IMR-90 (cell line): ENCODE measurements around the gene INPP5F. TPM values are rescaled to one million over a fixed set of nuclear protein-coding genes. Genes with fewer than 3 reads are reported as not detected.

Experiments used
- ATAC-seq: fragments of 200-7000 bp; cut with Tn5 transposase; 2 replicates; pipeline ENCODE4 v1.9.1; 2020; ENCODE audit warnings: low read depth, mild to moderate bottlenecking, moderate library complexity
- BruUV-seq: library from RNA; stranded (reverse); fragments of 400-500 nt; replicated peaks from 2 replicates; lab custom pipeline; 2021; lab: Mats Ljungman, UMichigan
- CTCF ChIA-PET: fragments of 300-600 bp; formaldehyde crosslinking; extraction: SDS; loops from one replicate; lab custom pipeline; 2021; ENCODE audit warnings: antibody characterized with exemption; lab: Yijun Ruan, JAX
- POLR2A ChIA-PET: fragments of 300-600 bp; sonication (Branson Sonifier 250); formaldehyde crosslinking; loops from one replicate; lab custom pipeline; 2022; ENCODE audit warnings: antibody characterized with exemption; ENCODE audit not compliant: unreplicated experiment; lab: Charles Lee
- DNase-seq: peaks from one replicate; pipeline ENCODE4 v3.0.0; 2013
- H2AFZ ChIP-seq: replicated peaks from 2 replicates; pipeline ENCODE3; 2013; ENCODE audit warnings: low read length, mild to moderate bottlenecking; ENCODE audit not compliant: poor library complexity
- H2AK5ac ChIP-seq: 2 replicates; pipeline ENCODE4 v1.6.1; 2013; ENCODE audit warnings: low read depth, low read length, inconsistent platforms
- H2AK9ac ChIP-seq: replicated peaks from 2 replicates; pipeline ENCODE3; 2013; ENCODE audit warnings: mild to moderate bottlenecking, low read depth, low read length, moderate library complexity; ENCODE audit not compliant: poor library complexity
- H2BK120ac ChIP-seq: 2 replicates; pipeline ENCODE4 v1.6.1; 2013; ENCODE audit warnings: low read depth, low read length, inconsistent platforms
- H2BK15ac ChIP-seq: 3 replicates; pipeline ENCODE4 v1.6.1; 2013; ENCODE audit warnings: low read depth, low read length, inconsistent platforms
- H2BK20ac ChIP-seq: 2 replicates; pipeline ENCODE4 v1.6.1; 2013; ENCODE audit warnings: low read depth, mild to moderate bottlenecking, inconsistent platforms, low read length, moderate library complexity
- H2BK5ac ChIP-seq: 2 replicates; pipeline ENCODE4 v1.6.1; 2013; ENCODE audit warnings: mild to moderate bottlenecking, low read depth, low read length, inconsistent platforms; ENCODE audit not compliant: poor library complexity, severe bottlenecking
- H3K14ac ChIP-seq: replicated peaks from 2 replicates; pipeline ENCODE4 v1.6.1; 2013; ENCODE audit warnings: low read depth, low read length, inconsistent platforms
- H3K18ac ChIP-seq: 2 replicates; pipeline ENCODE4 v1.6.1; 2013; ENCODE audit warnings: low read depth, low read length, control low read depth
- H3K23ac ChIP-seq: 2 replicates; pipeline ENCODE4 v1.6.1; 2013; ENCODE audit warnings: low read depth, low read length, inconsistent platforms
- H3K27ac ChIP-seq: 2 replicates; pipeline ENCODE4 v1.5.1; 2013; ENCODE audit warnings: mild to moderate bottlenecking, control low read depth, low read length; ENCODE audit not compliant: insufficient read depth
- H3K27me3 ChIP-seq: 2 replicates; pipeline ENCODE4 v1.6.1; 2013; ENCODE audit warnings: low read length; ENCODE audit not compliant: control insufficient read depth, insufficient read depth
- H3K36me3 ChIP-seq: 2 replicates; pipeline ENCODE4 v1.6.1; 2013; ENCODE audit warnings: low read length, mixed read lengths; ENCODE audit not compliant: control insufficient read depth, insufficient read depth
- H3K4ac ChIP-seq: 2 replicates; pipeline ENCODE4 v1.6.1; 2013; ENCODE audit warnings: low read depth, low read length, inconsistent platforms
- H3K4me1 ChIP-seq: 2 replicates; pipeline ENCODE4 v1.6.1; 2013; ENCODE audit warnings: low read length, mixed read lengths; ENCODE audit not compliant: control insufficient read depth, insufficient read depth
- H3K4me2 ChIP-seq: 2 replicates; pipeline ENCODE4 v1.6.1; 2013; ENCODE audit warnings: low read depth, mild to moderate bottlenecking, control low read depth, low read length, moderate library complexity
- H3K4me3 ChIP-seq: 2 replicates; pipeline ENCODE4 v1.5.1; 2013; ENCODE audit warnings: low read depth, mild to moderate bottlenecking, control low read depth, low read length, moderate library complexity; ENCODE audit not compliant: insufficient read depth
- H3K56ac ChIP-seq: 2 replicates; pipeline ENCODE4 v1.6.1; 2013; ENCODE audit warnings: low read length, inconsistent platforms; ENCODE audit not compliant: insufficient read depth; ENCODE audit errors: extremely low read depth
- H3K79me1 ChIP-seq, 2 experiments: 2 replicates each; pipeline ENCODE4 v1.6.1; 2013; ENCODE audit warnings: low read length in 2 of 2, inconsistent platforms in 1 of 2, low read depth in 1 of 2
- H3K9ac ChIP-seq: 2 replicates; pipeline ENCODE4 v1.6.1; 2013; ENCODE audit warnings: low read depth, low read length, control low read depth
- H3K9me1 ChIP-seq: 2 replicates; pipeline ENCODE4 v1.6.1; 2013; ENCODE audit warnings: low read length, inconsistent platforms; ENCODE audit not compliant: insufficient read depth
- H3K9me3 ChIP-seq: 2 replicates; pipeline ENCODE4 v1.6.1; 2013; ENCODE audit warnings: low read length; ENCODE audit not compliant: control insufficient read depth, insufficient read depth
- H4K20me1 ChIP-seq: 2 replicates; pipeline ENCODE4 v1.6.1; 2013; ENCODE audit warnings: low read length, inconsistent platforms; ENCODE audit not compliant: insufficient read depth
- H4K5ac ChIP-seq: 2 replicates; pipeline ENCODE4 v1.6.1; 2013; ENCODE audit warnings: mild to moderate bottlenecking, low read depth, low read length, control low read depth
- H4K8ac ChIP-seq, 2 experiments: 2 replicates each; pipeline ENCODE4 v1.6.1; 2013; ENCODE audit warnings: low read depth in 2 of 2, low read length in 2 of 2, control low read depth in 1 of 2, inconsistent platforms in 1 of 2
- H4K91ac ChIP-seq: 2 replicates; pipeline ENCODE4 v1.6.1; 2013; ENCODE audit warnings: low read depth, low read length, inconsistent platforms; ENCODE audit not compliant: insufficient read depth
- BHLHE40 ChIP-seq: fragments of 150-350 bp; IDR thresholded peaks from 2 replicates; pipeline ENCODE4 v1.6.1; 2016; ENCODE audit warnings: mild to moderate bottlenecking, low read depth, low read length
- CHD1 ChIP-seq: IDR thresholded peaks from 2 replicates; pipeline ENCODE4 v1.6.1; 2012; ENCODE audit warnings: low read depth, low read length, improper control_type of control experiment
- CTCF ChIP-seq: conservative IDR thresholded peaks from 2 replicates; pipeline ENCODE4 v1.5.1; 2012; ENCODE audit warnings: mild to moderate bottlenecking, low read depth, low read length, improper control_type of control experiment
- ELK1 ChIP-seq: fragments of 150-350 bp; IDR thresholded peaks from 2 replicates; pipeline ENCODE4 v1.6.1; 2016; ENCODE audit warnings: low read depth, mild to moderate bottlenecking, low read length, moderate library complexity, borderline replicate concordance
- FOS ChIP-seq: fragments of 150-350 bp; IDR thresholded peaks from 2 replicates; pipeline ENCODE4 v1.6.1; 2016; ENCODE audit warnings: low read depth, low read length
- MAFK ChIP-seq: IDR thresholded peaks from 2 replicates; pipeline ENCODE4 v1.6.1; 2012; ENCODE audit warnings: low read depth, low read length, improper control_type of control experiment
- MAZ ChIP-seq: IDR thresholded peaks from 2 replicates; pipeline ENCODE4 v1.6.1; 2012; ENCODE audit warnings: low read depth, mild to moderate bottlenecking, low read length, improper control_type of control experiment, moderate library complexity, borderline replicate concordance
- MXI1 ChIP-seq: IDR thresholded peaks from 2 replicates; pipeline ENCODE4 v1.6.1; 2012; ENCODE audit warnings: low read depth, mild to moderate bottlenecking, low read length, moderate library complexity, borderline replicate concordance
- RAD21 ChIP-seq: IDR thresholded peaks from 2 replicates; pipeline ENCODE4 v1.6.1; 2012; ENCODE audit warnings: low read length, improper control_type of control experiment
- SMC3 ChIP-seq: fragments of 150-350 bp; IDR thresholded peaks from 2 replicates; pipeline ENCODE4 v1.6.1; 2016; ENCODE audit warnings: low read depth, mild to moderate bottlenecking, antibody characterized with exemption, low read length, moderate library complexity
- USF2 ChIP-seq: fragments of 150-350 bp; IDR thresholded peaks from 2 replicates; pipeline ENCODE4 v1.6.1; 2017; ENCODE audit warnings: mild to moderate bottlenecking, antibody characterized with exemption, low read length, low read depth
- WGBS, 2 experiments: methylation state at CpG; one replicate each; pipeline versions ENCODE4 v1.1.5 to v1.1.7; 2013; ENCODE audit warnings: missing lambda C conversion rate in 2 of 2; ENCODE audit not compliant: insufficient read length in 1 of 2; ENCODE audit errors: extremely low coverage in 2 of 2; 5-methylcytosine and 5-hydroxymethylcytosine counted together
- dilution Hi-C: fragments of 300-500 bp; cut with HindIII; formaldehyde crosslinking; loops from one replicate; pipeline ENCODE4 v1.14.3; 2018; ENCODE audit warnings: low sequenced_read_pairs; ENCODE audit not compliant: unreplicated experiment
- in situ Hi-C: fragments of 300-500 bp; cut with MboI; formaldehyde crosslinking; loops from 3 replicates; pipeline ENCODE4 v1.14.3; 2019; ENCODE audit warnings: low sequenced_read_pairs, inconsistent platforms, mixed read lengths
- intact Hi-C: fragments of 100-400 bp; cut with micrococcal nuclease; formaldehyde crosslinking; loops from 2 replicates; pipeline ENCODE4 v1.10.0; 2022
- polyA plus RNA-seq, 3 experiments: library from polyadenylated mRNA; depleted of rRNA; stranded (reverse); fragments of >200 nt; gene quantifications; 2 replicates each; pipeline ENCODE4 v1.2.3, GENCODE V29; 2012; ENCODE audit warnings: low replicate concordance in 1 of 3
- total RNA-seq: library from RNA; depleted of rRNA; stranded (reverse); fragments of >200 nt; gene quantifications from 2 replicates; pipeline ENCODE4 v1.2.3, GENCODE V29; 2012

The INPP5F gene
- total and polyA plus RNA-seq, 2 of the 4 experiments (the other 2 are of a cell fraction): 19.0 to 29.6 TPM

- peak overlapping the region; percentile 79 for H3K4me3 ChIP-seq
- H2AK9ac ChIP-seq: peak overlapping the region; percentile 77
- peak overlapping the region; percentile 88 for H3K4me2 ChIP-seq
- H3K9me3 ChIP-seq: no peaks in the 10 kb centered on the region
- H2AK5ac ChIP-seq: peak overlapping the region; percentile 71; the same call in 1 of the 2 replicates
- peak overlapping the region; percentile 78 to 84 for H4K8ac ChIP-seq
- no peak overlapping the region for H2BK20ac ChIP-seq
- in situ Hi-C loops: no loop called here
- H2AFZ ChIP-seq: peak overlapping the region; percentile 98
- peak overlapping the region; percentile 65 for H3K18ac ChIP-seq
- H3K79me1 ChIP-seq: peaks cover 16 to 30% of the 10 kb centered on the region in 2 experiments; a peak in 3 of 4 replicates
- DNase-seq (peak; percentile 40), ATAC-seq (no peak)
- H3K9me1 ChIP-seq: 0 out of 2 replicates have a peak, but pooled peaks cover 3% of the 10 kb centered on the region
- peak overlapping the region; percentile 83 for H3K9ac ChIP-seq
- no CpG with 5 or more reads among the region's 21 CpGs for WGBS, 2 experiments
- no peaks in the 10 kb centered on the region for H4K20me1 ChIP-seq
- no peaks in the 10 kb centered on the region for H3K27me3 ChIP-seq
- intact Hi-C loops: loop anchor here (2.0 kb wide), 1 partner anchor 128 kb away; the partner anchor contains the start of gene TIAL1
- H2BK120ac ChIP-seq: no peak overlapping the region
- no peaks in the 10 kb centered on the region for H3K36me3 ChIP-seq
- dilution Hi-C loops: no loop called here
- peak overlapping the region; percentile 25 for H4K91ac ChIP-seq
- peak overlapping the region; percentile 92 for H3K23ac ChIP-seq
- H3K14ac ChIP-seq: peak overlapping the region; percentile 67
- peak overlapping the region; percentile 88 for H2BK5ac ChIP-seq
- H3K4me1 ChIP-seq: peaks cover 8% of the 10 kb centered on the region
- peak overlapping the region; percentile 79 for H3K4ac ChIP-seq
- no TSS peak for BruUV-seq
- ChIA-PET POLR2A (interaction anchor here (0.6 to 1.3 kb wide), 2 partner anchors 13 to 141 kb away, joined by 3 to 10 read pairs; no protein-coding TSS in a partner anchor), CTCF (interaction anchor here (0.9 to 2.0 kb wide), 5 partner anchors 9 to 526 kb away, joined by 3 to 6 read pairs (median 3); no protein-coding TSS in a partner anchor)
- H2BK15ac ChIP-seq: 0 out of 3 replicates have a peak overlapping the region, but pooled peaks have one; percentile 34
- H3K56ac ChIP-seq: 0 out of 2 replicates have a peak overlapping the region, but pooled peaks have one; percentile 47
- peak overlapping the region; percentile 92 for H3K27ac ChIP-seq
- H4K5ac ChIP-seq: peak overlapping the region; percentile 68
- no peak for TF ChIP-seq MAZ
- TF ChIP-seq MAFK: no peak
- no peak for TF ChIP-seq RAD21
- no peak for TF ChIP-seq SMC3
- no peak for TF ChIP-seq FOS
- no peak for TF ChIP-seq ELK1
- no peak for TF ChIP-seq CTCF
- TF ChIP-seq MXI1: no peak
- TF ChIP-seq CHD1: no peak
- no peak for TF ChIP-seq USF2
- no peak for TF ChIP-seq BHLHE40
Measured at GRCh38 chr10:119724593-119725516, 995 bp upstream of the INPP5F start.
